ENCODE results near the gene CEACAM5. TPM values are rescaled to one million over a fixed set of nuclear protein-coding genes. Genes with fewer than 3 reads are reported as not detected.

Gene CEACAM5
- total RNA-seq, 1 donor = not detected

DNA sequence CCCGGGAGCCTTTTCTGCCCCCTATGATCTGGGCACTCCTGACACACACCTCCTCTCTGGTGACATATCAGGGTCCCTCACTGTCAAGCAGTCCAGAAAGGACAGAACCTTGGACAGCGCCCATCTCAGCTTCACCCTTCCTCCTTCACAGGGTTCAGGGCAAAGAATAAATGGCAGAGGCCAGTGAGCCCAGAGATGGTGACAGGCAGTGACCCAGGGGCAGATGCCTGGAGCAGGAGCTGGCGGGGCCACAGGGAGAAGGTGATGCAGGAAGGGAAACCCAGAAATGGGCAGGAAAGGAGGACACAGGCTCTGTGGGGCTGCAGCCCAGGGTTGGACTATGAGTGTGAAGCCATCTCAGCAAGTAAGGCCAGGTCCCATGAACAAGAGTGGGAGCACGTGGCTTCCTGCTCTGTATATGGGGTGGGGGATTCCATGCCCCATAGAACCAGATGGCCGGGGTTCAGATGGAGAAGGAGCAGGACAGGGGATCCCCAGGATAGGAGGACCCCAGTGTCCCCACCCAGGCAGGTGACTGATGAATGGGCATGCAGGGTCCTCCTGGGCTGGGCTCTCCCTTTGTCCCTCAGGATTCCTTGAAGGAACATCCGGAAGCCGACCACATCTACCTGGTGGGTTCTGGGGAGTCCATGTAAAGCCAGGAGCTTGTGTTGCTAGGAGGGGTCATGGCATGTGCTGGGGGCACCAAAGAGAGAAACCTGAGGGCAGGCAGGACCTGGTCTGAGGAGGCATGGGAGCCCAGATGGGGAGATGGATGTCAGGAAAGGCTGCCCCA, 11.8 kb upstream of the CEACAM5 start:
- H3K27me3 ChIP-seq (ENCODE audit: insufficient read depth, low read length) = peaks cover 14% of the 10 kb centered on the region

DNA sequence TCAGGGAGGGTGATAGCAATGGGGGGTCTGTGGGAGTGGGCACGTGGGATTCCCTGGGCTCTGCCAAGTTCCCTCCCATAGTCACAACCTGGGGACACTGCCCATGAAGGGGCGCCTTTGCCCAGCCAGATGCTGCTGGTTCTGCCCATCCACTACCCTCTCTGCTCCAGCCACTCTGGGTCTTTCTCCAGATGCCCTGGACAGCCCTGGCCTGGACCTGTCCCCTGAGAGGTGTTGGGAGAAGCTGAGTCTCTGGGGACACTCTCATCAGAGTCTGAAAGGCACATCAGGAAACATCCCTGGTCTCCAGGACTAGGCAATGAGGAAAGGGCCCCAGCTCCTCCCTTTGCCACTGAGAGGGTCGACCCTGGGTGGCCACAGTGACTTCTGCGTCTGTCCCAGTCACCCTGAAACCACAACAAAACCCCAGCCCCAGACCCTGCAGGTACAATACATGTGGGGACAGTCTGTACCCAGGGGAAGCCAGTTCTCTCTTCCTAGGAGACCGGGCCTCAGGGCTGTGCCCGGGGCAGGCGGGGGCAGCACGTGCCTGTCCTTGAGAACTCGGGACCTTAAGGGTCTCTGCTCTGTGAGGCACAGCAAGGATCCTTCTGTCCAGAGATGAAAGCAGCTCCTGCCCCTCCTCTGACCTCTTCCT, 11.1 kb upstream of the CEACAM5 start:
- H3K4me1 ChIP-seq (ENCODE audit: insufficient read depth, low read length) = no peaks in the 10 kb centered on the region
- H3K27me3 ChIP-seq (ENCODE audit: insufficient read depth, low read length) = peaks cover 10% of the 10 kb centered on the region
- H3K9me3 ChIP-seq (ENCODE audit: low read depth, low read length) = peaks cover 4% of the 10 kb centered on the region
- no peak overlapping the region for H3K4me3 ChIP-seq (ENCODE audit: low read length)

More for the DNA sequence above, 11.8 kb upstream of the CEACAM5 start:
- H3K4me3 ChIP-seq (ENCODE audit: low read length) = no peak overlapping the region
- H3K9me3 ChIP-seq (ENCODE audit: low read depth, low read length) = peaks cover 5% of the 10 kb centered on the region
- H3K4me1 ChIP-seq (ENCODE audit: insufficient read depth, low read length) = no peaks in the 10 kb centered on the region

DNA sequence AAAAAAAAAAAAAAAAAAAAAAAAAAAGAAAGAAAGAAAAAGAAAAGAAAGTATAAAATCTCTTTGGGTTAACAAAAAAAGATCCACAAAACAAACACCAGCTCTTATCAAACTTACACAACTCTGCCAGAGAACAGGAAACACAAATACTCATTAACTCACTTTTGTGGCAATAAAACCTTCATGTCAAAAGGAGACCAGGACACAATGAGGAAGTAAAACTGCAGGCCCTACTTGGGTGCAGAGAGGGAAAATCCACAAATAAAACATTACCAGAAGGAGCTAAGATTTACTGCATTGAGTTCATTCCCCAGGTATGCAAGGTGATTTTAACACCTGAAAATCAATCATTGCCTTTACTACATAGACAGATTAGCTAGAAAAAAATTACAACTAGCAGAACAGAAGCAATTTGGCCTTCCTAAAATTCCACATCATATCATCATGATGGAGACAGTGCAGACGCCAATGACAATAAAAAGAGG, 9.6 kb upstream of the CEACAM5 start:
- Histone ChIP-seq H3K4me1 (ENCODE audit: insufficient read depth, low read length) (no peaks in the 10 kb centered on the region), H3K9me3 (ENCODE audit: low read depth, low read length) (no peaks in the 10 kb centered on the region), H3K4me3 (ENCODE audit: low read length) (no peak overlapping the region), H3K27me3 (ENCODE audit: insufficient read depth, low read length) (peaks cover 4% of the 10 kb centered on the region)

DNA sequence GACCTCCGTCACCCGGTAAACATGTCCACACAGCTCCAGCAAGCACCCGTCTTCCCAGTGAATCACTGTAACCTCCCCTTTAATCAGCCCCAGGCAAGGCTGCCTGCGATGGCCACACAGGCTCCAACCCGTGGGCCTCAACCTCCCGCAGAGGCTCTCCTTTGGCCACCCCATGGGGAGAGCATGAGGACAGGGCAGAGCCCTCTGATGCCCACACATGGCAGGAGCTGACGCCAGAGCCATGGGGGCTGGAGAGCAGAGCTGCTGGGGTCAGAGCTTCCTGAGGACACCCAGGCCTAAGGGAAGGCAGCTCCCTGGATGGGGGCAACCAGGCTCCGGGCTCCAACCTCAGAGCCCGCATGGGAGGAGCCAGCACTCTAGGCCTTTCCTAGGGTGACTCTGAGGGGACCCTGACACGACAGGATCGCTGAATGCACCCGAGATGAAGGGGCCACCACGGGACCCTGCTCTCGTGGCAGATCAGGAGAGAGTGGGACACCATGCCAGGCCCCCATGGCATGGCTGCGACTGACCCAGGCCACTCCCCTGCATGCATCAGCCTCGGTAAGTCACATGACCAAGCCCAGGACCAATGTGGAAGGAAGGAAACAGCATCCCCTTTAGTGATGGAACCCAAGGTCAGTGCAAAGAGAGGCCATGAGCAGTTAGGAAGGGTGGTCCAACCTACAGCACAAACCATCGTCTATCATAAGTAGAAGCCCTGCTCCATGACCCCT, 9.0 kb upstream of the CEACAM5 start:
- Histone ChIP-seq H3K27me3 (ENCODE audit: insufficient read depth, low read length) (no peaks in the 10 kb centered on the region), H3K4me3 (ENCODE audit: low read length) (no peak overlapping the region), H3K9me3 (ENCODE audit: low read depth, low read length) (no peaks in the 10 kb centered on the region), H3K4me1 (ENCODE audit: insufficient read depth, low read length) (no peaks in the 10 kb centered on the region)

DNA sequence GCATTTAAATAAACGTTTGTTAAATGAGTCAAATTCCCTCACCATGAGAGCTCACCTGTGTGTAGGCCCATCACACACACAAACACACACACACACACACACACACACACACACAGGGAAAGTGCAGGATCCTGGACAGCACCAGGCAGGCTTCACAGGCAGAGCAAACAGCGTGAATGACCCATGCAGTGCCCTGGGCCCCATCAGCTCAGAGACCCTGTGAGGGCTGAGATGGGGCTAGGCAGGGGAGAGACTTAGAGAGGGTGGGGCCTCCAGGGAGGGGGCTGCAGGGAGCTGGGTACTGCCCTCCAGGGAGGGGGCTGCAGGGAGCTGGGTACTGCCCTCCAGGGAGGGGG, 8.5 kb upstream of the CEACAM5 start:
- Histone ChIP-seq H3K27me3 (ENCODE audit: insufficient read depth, low read length) (no peaks in the 10 kb centered on the region), H3K9me3 (ENCODE audit: low read depth, low read length) (no peaks in the 10 kb centered on the region), H3K4me3 (ENCODE audit: low read length) (no peak overlapping the region), H3K4me1 (ENCODE audit: insufficient read depth, low read length) (no peaks in the 10 kb centered on the region)

DNA sequence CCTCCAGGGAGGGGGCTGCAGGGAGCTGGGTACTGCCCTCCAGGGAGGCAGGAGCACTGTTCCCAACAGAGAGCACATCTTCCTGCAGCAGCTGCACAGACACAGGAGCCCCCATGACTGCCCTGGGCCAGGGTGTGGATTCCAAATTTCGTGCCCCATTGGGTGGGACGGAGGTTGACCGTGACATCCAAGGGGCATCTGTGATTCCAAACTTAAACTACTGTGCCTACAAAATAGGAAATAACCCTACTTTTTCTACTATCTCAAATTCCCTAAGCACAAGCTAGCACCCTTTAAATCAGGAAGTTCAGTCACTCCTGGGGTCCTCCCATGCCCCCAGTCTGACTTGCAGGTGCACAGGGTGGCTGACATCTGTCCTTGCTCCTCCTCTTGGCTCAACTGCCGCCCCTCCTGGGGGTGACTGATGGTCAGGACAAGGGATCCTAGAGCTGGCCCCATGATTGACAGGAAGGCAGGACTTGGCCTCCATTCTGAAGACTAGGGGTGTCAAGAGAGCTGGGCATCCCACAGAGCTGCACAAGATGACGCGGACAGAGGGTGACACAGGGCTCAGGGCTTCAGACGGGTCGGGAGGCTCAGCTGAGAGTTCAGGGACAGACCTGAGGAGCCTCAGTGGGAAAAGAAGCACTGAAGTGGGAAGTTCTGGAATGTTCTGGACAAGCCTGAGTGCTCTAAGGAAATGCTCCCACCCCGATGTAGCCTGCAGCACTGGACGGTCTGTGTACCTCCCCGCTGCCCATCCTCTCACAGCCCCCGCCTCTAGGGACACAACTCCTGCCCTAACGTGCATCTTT, 7.8 kb upstream of the CEACAM5 start:
- no peaks in the 10 kb centered on the region for H3K9me3 ChIP-seq (ENCODE audit: low read depth, low read length)
- no peak overlapping the region for H3K4me3 ChIP-seq (ENCODE audit: low read length)
- no peaks in the 10 kb centered on the region for H3K4me1 ChIP-seq (ENCODE audit: insufficient read depth, low read length)
- H3K27me3 ChIP-seq (ENCODE audit: insufficient read depth, low read length) = no peaks in the 10 kb centered on the region

DNA sequence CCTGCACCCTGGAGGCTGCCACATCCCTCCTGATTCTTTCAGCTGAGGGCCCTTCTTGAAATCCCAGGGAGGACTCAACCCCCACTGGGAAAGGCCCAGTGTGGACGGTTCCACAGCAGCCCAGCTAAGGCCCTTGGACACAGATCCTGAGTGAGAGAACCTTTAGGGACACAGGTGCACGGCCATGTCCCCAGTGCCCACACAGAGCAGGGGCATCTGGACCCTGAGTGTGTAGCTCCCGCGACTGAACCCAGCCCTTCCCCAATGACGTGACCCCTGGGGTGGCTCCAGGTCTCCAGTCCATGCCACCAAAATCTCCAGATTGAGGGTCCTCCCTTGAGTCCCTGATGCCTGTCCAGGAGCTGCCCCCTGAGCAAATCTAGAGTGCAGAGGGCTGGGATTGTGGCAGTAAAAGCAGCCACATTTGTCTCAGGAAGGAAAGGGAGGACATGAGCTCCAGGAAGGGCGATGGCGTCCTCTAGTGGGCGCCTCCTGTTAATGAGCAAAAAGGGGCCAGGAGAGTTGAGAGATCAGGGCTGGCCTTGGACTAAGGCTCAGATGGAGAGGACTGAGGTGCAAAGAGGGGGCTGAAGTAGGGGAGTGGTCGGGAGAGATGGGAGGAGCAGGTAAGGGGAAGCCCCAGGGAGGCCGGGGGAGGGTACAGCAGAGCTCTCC, 6.9 kb upstream of the CEACAM5 start:
- Histone ChIP-seq H3K4me1 (ENCODE audit: insufficient read depth, low read length) (no peaks in the 10 kb centered on the region), H3K27me3 (ENCODE audit: insufficient read depth, low read length) (no peaks in the 10 kb centered on the region), H3K9me3 (ENCODE audit: low read depth, low read length) (no peaks in the 10 kb centered on the region), H3K4me3 (ENCODE audit: low read length) (no peak overlapping the region)

DNA sequence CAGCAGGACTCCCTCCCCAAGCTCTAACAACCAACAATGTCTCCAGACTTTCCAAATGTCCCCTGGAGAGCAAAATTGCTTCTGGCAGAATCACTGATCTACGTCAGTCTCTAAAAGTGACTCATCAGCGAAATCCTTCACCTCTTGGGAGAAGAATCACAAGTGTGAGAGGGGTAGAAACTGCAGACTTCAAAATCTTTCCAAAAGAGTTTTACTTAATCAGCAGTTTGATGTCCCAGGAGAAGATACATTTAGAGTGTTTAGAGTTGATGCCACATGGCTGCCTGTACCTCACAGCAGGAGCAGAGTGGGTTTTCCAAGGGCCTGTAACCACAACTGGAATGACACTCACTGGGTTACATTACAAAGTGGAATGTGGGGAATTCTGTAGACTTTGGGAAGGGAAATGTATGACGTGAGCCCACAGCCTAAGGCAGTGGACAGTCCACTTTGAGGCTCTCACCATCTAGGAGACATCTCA, 6.2 kb upstream of the CEACAM5 start:
- Histone ChIP-seq H3K4me3 (ENCODE audit: low read length) (no peak overlapping the region), H3K9me3 (ENCODE audit: low read depth, low read length) (no peaks in the 10 kb centered on the region), H3K4me1 (ENCODE audit: insufficient read depth, low read length) (no peaks in the 10 kb centered on the region), H3K27me3 (ENCODE audit: insufficient read depth, low read length) (no peaks in the 10 kb centered on the region)

DNA sequence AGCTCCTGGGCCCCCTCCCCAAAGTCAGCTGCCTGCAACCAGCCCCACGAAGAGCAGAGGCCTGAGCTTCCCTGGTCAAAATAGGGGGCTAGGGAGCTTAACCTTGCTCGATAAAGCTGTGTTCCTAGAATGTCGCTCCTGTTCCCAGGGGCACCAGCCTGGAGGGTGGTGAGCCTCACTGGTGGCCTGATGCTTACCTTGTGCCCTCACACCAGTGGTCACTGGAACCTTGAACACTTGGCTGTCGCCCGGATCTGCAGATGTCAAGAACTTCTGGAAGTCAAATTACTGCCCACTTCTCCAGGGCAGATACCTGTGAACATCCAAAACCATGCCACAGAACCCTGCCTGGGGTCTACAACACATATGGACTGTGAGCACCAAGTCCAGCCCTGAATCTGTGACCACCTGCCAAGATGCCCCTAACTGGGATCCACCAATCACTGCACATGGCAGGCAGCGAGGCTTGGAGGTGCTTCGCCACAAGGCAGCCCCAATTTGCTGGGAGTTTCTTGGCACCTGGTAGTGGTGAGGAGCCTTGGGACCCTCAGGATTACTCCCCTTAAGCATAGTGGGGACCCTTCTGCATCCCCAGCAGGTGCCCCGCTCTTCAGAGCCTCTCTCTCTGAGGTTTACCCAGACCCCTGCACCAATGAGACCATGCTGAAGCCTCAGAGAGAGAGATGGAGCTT, 4.7 kb upstream of the CEACAM5 start:
- Histone ChIP-seq H3K4me3 (ENCODE audit: low read length) (no peak overlapping the region), H3K9me3 (ENCODE audit: low read depth, low read length) (no peaks in the 10 kb centered on the region), H3K27me3 (ENCODE audit: insufficient read depth, low read length) (no peaks in the 10 kb centered on the region), H3K4me1 (ENCODE audit: insufficient read depth, low read length) (no peaks in the 10 kb centered on the region)

DNA sequence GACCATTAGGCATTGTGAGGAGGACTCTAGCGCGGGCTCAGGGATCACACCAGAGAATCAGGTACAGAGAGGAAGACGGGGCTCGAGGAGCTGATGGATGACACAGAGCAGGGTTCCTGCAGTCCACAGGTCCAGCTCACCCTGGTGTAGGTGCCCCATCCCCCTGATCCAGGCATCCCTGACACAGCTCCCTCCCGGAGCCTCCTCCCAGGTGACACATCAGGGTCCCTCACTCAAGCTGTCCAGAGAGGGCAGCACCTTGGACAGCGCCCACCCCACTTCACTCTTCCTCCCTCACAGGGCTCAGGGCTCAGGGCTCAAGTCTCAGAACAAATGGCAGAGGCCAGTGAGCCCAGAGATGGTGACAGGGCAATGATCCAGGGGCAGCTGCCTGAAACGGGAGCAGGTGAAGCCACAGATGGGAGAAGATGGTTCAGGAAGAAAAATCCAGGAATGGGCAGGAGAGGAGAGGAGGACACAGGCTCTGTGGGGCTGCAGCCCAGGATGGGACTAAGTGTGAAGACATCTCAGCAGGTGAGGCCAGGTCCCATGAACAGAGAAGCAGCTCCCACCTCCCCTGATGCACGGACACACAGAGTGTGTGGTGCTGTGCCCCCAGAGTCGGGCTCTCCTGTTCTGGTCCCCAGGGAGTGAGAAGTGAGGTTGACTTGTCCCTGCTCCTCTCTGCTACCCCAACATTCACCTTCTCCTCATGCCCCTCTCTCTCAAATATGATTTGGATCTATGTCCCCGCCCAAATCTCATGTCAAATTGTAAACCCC, 2.8 kb upstream of the CEACAM5 start:
- no peak overlapping the region for H3K4me3 ChIP-seq (ENCODE audit: low read length)
- H3K4me1 ChIP-seq (ENCODE audit: insufficient read depth, low read length) = no peaks in the 10 kb centered on the region
- no peaks in the 10 kb centered on the region for H3K9me3 ChIP-seq (ENCODE audit: low read depth, low read length)
- H3K27me3 ChIP-seq (ENCODE audit: insufficient read depth, low read length) = no peaks in the 10 kb centered on the region

DNA sequence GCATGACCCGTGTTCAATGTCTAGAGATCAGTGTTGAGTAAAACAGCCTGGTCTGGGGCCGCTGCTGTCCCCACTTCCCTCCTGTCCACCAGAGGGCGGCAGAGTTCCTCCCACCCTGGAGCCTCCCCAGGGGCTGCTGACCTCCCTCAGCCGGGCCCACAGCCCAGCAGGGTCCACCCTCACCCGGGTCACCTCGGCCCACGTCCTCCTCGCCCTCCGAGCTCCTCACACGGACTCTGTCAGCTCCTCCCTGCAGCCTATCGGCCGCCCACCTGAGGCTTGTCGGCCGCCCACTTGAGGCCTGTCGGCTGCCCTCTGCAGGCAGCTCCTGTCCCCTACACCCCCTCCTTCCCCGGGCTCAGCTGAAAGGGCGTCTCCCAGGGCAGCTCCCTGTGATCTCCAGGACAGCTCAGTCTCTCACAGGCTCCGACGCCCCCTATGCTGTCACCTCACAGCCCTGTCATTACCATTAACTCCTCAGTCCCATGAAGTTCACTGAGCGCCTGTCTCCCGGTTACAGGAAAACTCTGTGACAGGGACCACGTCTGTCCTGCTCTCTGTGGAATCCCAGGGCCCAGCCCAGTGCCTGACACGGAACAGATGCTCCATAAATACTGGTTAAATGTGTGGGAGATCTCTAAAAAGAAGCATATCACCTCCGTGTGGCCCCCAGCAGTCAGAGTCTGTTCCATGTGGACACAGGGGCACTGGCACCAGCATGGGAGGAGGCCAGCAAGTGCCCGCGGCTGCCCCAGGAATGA, 1.5 kb upstream of the CEACAM5 start:
- Histone ChIP-seq H3K4me1 (ENCODE audit: insufficient read depth, low read length) (no peaks in the 10 kb centered on the region), H3K4me3 (ENCODE audit: low read length) (peak overlapping the region; percentile 17), H3K27me3 (ENCODE audit: insufficient read depth, low read length) (no peaks in the 10 kb centered on the region), H3K9me3 (ENCODE audit: low read depth, low read length) (no peaks in the 10 kb centered on the region)

DNA sequence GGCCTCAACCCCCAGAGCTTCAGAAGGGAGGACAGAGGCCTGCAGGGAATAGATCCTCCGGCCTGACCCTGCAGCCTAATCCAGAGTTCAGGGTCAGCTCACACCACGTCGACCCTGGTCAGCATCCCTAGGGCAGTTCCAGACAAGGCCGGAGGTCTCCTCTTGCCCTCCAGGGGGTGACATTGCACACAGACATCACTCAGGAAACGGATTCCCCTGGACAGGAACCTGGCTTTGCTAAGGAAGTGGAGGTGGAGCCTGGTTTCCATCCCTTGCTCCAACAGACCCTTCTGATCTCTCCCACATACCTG, 969 bp upstream of the CEACAM5 start:
- H3K27me3 ChIP-seq (ENCODE audit: insufficient read depth, low read length) = no peaks in the 10 kb centered on the region
- no peaks in the 10 kb centered on the region for H3K9me3 ChIP-seq (ENCODE audit: low read depth, low read length)
- no peak overlapping the region for H3K4me3 ChIP-seq (ENCODE audit: low read length)
- H3K4me1 ChIP-seq (ENCODE audit: insufficient read depth, low read length) = no peaks in the 10 kb centered on the region

Data from mononuclear cell (primary cell).